GM21576 (cell line): ENCODE data around the gene PTGR2.
"Not testable (repeated sequence)": the region's sequence is repeated elsewhere in the genome, so short reads cannot be mapped to it uniquely, and the experiment has no call there.

Experiments
- ATAC-seq: cut with Tn5 transposase; IDR thresholded peaks from one replicate; pipeline ENCODE4 v1.9.1; 2021; ENCODE audit warnings: mild to moderate bottlenecking, moderate library complexity; ENCODE audit not compliant: unreplicated experiment

Gene PTGR2

DNA sequence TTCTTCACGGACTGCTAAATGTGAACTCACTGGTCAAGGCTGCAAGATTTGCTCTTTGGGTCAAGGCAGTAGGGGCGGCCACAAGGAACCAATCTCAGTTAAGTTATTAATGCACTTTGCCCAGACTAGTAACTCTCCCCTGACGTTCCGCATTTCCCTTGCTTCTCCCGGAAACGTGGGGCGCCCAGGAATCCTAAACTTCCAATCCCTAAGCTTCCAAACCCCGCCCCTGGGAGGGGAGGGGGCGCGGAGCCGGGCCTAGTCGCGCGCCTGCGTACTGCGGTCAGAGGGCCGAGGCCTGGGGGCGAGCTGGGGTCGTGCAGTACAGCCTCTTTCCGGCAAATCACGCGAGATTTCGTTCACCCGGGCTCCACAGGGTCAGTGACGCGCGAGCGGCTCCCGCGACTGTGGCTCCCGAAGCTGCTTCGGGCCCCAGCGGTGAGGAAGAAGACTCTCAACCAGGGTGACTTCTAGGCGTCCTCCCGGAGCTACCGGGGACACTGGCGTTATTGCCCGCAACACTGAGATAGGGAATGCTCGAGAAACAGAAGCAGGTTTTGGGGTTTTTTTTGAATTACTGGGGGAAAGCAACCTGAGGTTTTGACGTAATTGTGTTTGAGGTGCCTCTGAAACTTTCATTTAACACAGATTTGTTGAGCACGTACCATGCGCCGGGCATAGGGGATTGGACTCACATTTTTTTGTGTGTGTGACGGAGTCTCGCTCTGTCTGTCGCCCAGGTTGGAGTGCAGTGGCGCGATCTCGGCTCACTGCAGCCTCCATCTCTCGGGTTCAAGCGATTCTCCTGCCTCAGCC, at the start of gene PTGR2:
Gene PTGR2, plus strand, starts transcription at position 265 of the 816 bp plus-strand sequence. CDS start 7,032 bp downstream, outside the sequence.
- peak; percentile 74 for ATAC-seq

DNA sequence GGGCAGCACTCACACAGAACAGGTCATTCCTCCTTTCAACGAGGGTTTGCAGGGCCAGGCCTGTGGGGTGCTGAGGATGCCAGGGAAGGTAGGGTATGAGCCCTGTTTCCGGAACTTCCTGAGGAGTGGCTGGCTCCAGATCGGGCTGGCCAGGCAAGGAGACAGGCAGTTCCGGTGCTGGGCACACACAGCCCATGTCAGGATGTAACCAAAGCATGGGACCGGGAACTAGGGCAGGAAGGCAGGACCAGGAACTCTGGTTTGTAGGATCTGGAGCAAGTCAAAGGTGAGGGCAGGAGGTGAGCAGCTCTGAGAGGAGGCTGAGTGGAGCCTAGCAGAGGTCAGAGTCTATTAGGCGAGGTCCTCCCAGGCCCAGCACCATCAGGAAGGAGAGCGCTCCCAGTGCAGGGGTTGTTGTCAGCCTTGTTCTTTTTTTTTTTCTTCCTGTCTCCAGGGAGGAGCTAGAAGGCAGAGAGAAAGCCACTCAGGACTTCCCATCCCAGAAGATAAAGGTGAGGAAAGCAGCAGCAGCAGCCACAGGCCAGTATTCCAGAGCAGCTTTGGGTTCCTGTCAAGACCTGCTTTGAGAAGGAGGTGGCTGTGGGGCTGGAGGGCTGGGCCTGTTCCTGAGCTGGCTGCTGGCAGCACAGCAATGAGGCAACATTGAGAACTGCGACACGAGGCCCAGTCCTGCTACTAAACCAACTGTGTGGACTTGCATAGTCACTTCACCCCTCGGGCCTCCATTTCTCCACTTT, 49.0 kb upstream of the PTGR2 start:
- no peak for ATAC-seq

DNA sequence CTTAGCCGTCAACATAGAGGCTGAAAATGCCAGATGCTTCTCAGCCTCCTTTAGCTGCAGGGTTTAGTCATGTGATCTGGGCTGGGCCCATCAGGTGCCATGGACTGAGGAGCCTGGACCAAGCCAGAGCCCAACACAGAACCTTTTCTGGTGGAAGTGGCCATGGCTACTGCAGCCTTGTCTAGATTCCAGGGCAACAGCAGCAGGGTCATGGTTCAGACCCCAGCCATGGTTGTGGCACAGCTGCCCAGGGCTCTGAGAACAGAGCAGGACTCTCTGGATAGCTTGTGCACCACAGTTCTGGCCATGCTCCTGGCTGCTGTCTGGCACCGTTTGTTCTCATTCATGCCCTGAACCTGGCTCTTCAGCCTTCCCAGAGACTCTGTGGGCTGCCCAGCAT, 47.0 kb upstream of the PTGR2 start:
- ATAC-seq: no peak

DNA sequence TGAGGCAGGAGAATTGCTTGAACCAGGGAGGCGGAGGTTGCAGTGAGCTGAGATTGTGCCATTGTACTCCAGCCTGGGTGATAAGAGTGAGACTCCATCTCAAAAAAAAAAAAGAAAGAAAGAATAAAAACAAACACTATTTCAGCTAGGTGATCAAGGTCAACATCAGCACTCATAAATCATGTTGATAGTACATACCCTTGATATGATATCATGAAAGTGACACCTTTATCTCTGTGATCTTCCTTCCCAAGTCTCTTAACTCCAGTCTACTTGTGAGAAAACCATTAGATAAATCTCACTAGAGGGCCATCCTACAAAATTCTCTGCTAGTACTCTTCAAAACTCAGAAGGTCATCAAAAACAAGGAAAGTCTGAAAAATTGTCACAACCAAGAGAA, 44.2 kb upstream of the PTGR2 start:
- ATAC-seq: no peak

DNA sequence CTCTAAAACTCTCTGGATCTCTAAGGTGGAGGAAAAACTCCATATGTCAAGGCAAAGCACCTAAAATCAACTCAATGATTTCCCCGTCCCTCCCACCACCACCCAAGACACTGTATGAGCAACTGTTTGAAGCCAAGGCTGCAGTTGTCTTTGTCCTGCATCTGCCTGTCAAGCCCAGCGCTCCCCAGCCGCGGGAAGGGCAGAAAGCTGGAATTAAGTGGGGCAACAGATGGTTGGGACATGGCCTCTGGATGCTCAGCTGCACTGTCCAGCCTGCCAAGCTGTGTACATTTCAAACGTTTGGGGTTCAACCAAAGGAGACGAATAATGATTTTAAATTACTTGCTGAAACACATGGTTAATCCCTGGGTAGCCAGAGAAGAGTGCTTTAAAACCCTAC, 42.2 kb upstream of the PTGR2 start:
- ATAC-seq: no peak

DNA sequence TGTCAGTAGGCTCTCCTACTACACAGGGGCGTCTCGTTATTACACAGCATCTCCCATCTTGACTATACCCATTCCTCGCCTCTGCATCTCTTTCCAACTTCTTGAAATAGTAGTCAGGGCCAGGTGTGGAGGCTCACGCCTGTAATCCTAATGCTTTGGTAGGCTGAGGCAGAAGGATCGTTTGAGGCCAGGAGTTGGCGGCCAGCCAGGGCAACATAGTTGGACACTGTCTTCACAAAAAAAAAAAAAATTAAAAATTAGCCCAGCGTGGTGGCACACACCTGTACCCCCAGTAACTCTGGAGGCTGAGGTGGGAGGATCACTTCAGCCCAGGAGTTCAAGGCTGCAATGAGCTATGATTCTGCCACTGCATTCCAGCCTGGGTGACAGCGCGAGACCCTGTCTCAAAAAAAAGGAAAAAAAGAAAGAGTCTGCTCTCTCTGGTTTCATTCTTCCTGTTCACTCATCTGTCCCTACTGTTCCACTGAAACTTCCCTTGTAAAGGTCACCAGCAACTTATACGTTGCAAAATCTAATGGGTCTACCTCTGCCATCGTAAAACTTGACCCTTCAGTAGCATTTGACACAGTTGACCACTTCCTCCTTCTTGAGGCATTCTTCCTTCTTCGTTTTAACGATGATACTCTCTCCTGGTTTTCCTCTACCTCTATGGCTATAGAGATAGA, 41.0 kb upstream of the PTGR2 start:
- ATAC-seq: no peak

DNA sequence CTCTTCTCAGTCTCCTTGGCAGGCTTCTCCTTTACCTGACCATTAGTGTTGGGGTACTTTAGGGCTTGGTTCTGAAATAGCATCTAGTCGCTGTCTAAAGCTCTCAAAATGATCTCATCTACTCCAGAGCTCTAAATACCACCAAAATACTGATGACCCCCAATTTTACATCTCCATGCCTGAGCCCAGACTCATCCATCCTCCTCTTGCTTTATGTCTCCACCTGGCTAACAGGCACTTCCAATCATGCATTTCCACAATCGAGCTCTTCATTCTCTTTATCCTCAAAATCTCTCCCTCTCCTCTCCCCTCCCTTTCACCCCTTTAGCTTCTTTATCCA, 40.5 kb upstream of the PTGR2 start:
- ATAC-seq: no peak

DNA sequence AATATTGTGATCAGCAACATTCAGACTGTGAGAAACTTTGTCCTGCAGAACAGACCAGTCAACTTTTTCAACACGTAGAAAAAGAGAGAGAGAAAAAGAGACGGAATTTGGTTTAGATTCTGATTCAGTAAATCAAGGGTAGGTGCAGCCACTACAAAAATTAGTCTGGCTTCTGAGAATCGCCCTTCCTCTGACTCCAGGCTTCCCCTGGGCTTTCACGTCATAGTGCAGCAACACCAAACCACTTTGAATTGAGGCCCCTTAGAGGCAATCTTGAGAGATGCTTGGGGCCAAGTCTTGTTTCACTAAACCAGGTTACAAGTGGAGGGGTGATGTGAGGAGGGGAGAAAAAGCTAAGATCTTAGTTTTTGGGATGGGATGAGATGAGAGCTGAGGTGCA, 37.5 kb upstream of the PTGR2 start:
- no peak for ATAC-seq

DNA sequence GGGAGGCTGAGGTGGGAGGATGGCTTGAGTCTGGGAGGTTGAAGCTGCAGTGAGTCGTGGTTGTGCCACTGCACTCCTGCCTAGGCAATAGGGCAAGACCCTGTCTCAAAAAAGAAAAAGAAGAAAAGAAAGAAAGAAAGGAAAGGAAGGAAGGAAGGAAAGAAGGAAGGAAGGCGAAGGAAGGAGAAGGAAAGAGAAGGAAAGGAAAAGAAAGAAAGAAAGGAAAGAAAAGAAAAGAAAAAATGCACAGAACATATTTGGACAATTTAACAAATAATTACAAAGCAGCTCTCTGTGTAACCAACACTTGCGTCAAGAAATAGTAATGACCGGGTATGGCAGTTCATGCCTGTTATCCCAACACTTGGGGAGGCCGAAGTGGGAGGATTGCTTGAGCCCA, 35.8 kb upstream of the PTGR2 start:
- no peak for ATAC-seq

DNA sequence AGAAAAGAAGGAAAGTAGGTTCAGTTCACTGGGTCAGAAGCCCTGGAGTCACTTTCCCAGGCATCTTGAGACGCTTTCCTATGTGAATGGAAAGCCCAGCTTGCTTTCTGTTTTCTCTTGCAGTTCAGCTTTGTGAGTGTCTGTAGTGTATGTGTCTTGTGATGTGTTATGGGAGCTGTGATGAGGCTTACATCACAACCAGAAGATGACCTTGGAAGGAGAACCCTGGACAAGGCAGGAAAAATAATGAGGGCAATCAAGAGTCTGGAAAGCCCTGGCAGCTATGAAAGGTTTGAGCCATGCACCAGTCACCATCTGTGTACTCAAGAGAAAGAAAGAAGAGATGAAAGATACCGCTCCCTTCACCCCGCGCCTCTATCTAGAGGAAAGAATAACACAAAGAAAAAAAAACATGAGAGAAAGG, 35.2 kb upstream of the PTGR2 start:
- ATAC-seq: no peak

DNA sequence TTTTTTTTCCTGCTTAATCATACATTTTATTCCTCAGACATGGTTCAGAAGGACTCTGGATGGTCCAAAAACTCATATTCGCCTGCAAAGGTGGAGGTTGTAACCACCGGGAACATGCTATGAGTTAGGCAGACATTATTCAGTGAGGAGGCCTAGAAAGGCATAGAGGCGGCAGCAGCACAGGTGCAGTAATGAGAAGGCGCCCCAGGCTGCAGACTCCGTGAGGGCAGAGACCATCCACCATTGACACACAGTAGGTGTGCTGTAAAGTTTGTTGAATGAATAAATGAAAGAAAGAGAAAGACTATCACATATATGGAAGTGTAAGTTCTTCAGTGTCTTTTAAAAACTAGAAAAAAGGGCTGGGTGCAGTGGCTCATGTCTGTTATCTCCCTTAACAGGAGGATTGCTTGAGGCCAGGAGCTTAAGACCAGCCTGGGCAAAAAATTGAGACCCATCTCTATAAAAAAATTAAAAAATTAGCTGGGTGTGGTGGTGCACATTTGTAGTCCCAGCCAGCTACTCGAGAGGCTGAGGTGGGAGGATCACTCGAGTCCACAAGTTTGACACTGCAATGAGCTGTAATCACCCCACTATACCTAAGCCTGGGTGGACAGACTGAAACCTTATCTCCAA, 34.5 kb upstream of the PTGR2 start:
- no peak for ATAC-seq

DNA sequence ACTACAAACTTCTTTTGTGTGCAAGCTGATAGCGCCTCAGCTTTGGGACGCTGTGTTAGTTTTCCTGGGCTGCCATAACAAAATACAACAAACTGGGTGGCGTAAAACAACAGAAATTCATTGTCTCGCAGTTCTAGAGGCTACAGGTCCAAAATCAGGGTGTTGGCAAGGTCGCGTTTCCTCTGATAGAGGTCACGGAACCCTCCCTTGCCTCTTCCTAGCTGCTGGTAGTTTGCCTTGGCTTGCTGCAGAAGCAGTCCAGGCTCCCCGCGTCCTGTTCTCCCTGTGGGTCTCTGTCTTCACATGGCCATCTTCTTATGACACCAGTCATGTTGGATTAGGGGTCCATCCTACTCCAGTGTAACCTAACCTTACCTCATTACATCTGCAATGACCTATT, 32.8 kb upstream of the PTGR2 start:
- ATAC-seq: no peak

DNA sequence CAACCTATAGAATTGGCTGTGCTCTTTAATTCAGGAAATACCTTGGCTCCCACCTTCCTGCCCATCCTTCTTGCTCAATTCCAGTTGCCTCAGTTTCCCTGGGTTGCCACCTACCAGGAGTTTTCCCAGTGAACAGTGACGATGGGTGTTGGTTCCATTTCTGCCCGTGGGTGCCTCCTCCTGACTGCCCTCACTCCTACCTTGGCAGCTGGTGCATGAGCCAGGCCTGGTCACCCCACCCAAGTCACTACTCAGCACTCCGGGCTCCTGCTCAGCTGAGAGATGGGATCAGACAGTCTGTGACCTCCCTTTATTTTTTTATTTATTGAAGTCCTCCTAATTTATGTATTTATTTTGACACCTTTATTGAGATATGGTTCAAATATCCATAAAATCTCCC, 31.0 kb upstream of the PTGR2 start:
- ATAC-seq: no peak

DNA sequence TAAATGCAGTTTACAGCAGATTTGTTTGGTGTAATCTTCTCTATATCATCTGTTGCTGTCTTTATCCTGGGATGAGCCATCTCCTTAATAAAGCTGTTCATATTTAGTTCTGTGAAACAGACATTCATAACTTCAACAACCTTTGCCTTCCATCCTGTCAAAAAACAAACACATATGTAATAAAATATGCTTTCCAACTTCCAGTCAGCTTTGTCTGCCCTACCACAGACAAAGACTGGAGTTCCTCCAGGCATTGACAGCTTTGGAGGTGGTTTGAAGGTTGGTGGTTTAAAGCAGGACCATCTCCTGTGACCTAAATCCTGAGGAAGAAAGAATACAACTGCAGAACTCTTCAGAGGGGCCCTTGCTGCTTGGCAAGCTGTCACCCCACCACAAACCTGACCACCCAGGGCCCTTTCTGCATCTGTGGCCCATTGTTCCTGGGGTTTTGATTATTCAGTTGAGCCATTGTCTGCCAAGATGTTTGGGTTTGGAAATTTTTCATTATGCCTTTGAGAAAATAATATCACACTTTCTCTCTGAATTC, 28.2 kb upstream of the PTGR2 start:
- no peak for ATAC-seq

DNA sequence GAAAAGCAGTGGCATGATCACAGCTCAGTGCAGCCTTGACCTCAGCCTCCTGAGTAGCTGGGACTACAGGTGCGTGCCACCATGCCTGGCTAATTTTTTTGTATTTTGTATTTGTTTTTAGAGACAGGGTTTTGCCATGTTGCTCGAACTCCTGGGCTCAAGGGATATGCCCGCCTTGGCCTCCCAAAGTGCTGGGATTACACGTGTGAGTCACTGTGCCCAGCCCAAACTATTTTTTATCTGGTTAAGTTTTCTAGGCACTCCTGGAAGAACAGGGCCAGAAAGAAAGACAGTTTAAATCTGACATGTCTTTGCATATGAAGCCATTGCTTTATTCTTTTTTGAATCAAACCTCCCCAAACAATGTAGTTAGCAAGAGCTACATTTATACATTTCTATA, 27.5 kb upstream of the PTGR2 start:
- ATAC-seq: no peak

DNA sequence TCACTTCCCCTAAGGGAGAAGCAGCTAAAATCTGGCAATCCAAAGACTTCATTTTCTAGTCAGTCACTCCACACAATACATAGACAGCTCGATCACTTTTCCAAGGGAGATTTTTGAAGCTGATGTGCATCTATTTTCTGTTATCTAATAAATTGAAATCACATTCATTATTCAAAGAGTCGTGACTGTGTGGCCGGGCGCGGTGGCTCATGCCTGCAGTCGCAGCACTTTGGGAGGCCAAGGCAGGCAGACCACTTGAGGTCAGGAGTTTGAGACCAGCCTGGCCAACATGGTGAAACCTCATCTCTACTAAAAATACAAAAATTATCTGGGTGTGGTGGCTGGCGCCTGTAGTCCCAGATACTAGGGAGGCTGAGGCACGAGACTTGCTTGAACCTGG, 27.1 kb upstream of the PTGR2 start:
- no peak for ATAC-seq

DNA sequence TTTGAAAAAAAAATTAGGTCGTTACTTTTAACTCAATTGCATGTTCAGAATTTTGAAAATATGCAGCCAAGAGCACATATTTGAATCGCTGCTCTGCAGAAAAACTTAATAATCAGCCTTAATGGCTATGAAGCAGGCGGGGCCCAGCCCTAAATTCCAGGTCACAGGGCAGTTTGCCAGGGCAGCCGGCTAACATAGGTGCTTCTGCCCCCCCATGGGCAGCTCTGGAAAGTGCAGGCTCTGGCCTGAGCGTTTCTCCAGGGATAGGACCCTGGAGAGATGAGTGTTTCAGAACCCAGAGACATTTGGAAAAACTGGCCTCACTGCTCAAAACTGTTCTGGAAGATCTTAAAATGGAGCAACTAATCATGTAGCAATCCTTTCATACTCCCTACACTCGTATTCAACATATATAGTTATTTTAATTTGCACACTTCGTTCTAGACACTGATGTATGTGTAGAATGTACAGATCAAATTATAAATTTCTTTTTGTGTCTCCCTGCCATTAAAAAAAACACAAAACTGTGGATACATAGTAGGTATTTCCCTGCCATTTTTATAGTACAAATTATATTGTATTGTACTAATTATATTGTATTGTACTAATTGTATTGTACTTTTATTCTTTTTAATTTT, 26.0 kb upstream of the PTGR2 start:
- no peak for ATAC-seq

DNA sequence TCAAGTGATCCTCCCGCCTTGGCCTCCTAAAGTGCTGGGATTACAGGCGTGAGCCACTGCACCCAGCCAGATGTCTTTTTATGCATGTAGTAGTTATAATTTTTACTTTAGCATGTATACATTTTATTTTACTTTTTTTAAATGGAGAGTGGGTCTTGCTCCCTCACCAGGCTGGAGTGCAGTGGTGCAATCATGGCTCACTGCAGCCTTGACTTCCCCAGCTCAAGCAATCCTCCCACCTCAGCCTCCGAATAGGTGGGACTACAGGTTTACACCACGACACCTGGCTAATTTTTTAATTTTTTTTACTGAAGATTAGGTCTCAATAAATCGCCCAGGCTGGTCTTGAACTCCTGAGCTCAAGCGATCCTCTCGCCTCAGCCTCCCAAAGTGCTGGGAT, 24.4 kb upstream of the PTGR2 start:
- not testable (repeated sequence) for ATAC-seq

DNA sequence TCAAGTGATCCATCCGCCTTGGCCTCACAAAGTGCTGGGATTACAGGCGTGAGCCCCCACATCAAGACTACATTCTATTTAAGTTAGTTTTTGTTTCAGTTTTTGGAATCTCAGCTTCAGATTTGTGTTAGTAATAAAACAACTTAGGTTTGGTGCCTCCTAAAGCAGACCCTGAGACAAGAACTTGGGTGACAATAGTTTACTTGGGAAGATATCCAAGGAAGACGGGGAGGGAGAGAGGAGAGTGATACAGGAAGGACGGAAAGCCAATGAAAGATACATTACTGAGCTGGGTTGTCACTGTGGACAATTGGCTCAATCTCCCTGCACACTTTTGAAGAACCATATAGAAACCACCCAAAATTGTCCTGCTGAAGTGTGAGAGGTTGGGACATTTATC, 22.6 kb upstream of the PTGR2 start:
- ATAC-seq: no peak

DNA sequence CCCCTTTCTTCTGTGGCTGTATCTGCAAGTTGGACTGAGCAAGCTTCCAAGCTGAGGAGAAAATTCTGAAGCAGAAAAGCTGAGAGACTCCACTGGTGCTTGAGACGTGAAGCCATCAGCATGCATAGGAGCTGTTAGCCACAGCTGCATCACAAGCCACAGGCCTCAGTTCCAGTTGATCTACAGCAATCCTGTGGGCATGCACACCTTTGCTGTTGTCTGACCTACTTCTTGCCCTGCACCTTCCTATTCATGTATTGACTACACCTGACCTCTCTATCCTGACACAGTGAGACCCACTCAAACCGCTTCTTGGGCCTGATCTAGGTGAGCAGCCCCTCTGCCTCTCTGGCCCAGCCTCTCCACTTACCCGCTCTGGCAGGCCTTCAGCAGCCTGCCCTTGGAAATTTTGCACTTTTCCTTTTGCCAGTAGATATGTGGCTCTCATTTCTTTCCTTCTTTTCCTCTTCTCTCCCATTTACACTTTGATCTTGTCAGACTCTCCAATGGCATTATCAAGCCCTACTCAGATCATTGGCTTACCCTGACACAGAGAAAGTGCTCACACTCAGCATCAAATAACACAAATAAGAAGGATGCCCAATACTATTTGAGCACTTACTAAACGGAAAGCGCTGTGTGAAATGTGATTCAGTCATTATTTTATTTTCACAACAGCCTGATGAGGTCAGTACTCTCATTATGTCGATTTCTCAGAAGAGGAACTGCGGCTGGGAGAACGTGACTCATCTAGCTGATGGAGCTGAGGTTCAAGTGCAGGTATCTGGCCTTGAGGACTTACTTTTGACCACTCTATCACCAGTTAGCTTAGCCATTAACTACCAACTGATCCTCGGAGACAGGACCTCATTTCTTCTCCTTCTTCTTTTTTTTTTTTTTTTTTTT, 21.9 kb upstream of the PTGR2 start:
- ATAC-seq: no peak
